HepG2 (cell line): Measurements from ENCODE around the gene RAE1. TPM values are rescaled to one million over a fixed set of nuclear protein-coding genes. Genes with fewer than 3 reads are reported as not detected.

Experiments used
- ARID4A ChIP-seq: sonication (generic); formaldehyde crosslinking; IDR thresholded peaks from 2 replicates; pipeline ENCODE4 v1.5.0; 2020; ENCODE audit warnings: mild to moderate bottlenecking, missing genetic modification reagents, borderline replicate concordance
- BRCA1 ChIP-seq: sonication (generic); formaldehyde crosslinking; IDR thresholded peaks from 2 replicates; pipeline ENCODE4 v1.4.0; 2020; ENCODE audit warnings: missing genetic modification reagents
- CENPT ChIP-seq: sonication (generic); formaldehyde crosslinking; IDR thresholded peaks from 2 replicates; pipeline ENCODE4 v1.8.0; 2022; ENCODE audit warnings: low read depth, mild to moderate bottlenecking, moderate library complexity, missing genetic modification reagents
- GLI4 ChIP-seq: sonication (generic); formaldehyde crosslinking; IDR thresholded peaks from 2 replicates; pipeline ENCODE4 v1.5.1; 2020; ENCODE audit warnings: missing genetic modification reagents, mild to moderate bottlenecking, moderate library complexity, borderline replicate concordance
- MEIS1 ChIP-seq: sonication (generic); formaldehyde crosslinking; IDR thresholded peaks from 2 replicates; pipeline ENCODE4 v1.9.0; 2021; ENCODE audit warnings: mild to moderate bottlenecking, missing genetic modification reagents, moderate library complexity, borderline replicate concordance
- MTERF4 ChIP-seq: sonication (generic); formaldehyde crosslinking; IDR thresholded peaks from 2 replicates; pipeline ENCODE4 v1.8.0; 2023; ENCODE audit warnings: mild to moderate bottlenecking, missing genetic modification reagents
- SOX13 ChIP-seq, 3 experiments: fragments of 450-650 bp in 1 of 3; sonication (generic) in 1 of 3; formaldehyde crosslinking in 1 of 3; IDR thresholded peaks in 2 of 3; conservative IDR thresholded peaks in 1 of 3; 2 replicates each; pipeline versions ENCODE4 v1.5.0 to v1.6.1; 2016 to 2020; ENCODE audit warnings: antibody characterized with exemption in 1 of 3, mild to moderate bottlenecking in 1 of 3, missing compliant biosample characterization in 1 of 3, missing genetic modification reagents in 1 of 3, moderate library complexity in 1 of 3
- THRA ChIP-seq: sonication (generic); formaldehyde crosslinking; IDR thresholded peaks from 2 replicates; pipeline ENCODE4 v1.4.0; 2020; ENCODE audit warnings: missing genetic modification reagents, borderline replicate concordance
- ZBTB20 ChIP-seq: sonication (generic); formaldehyde crosslinking; IDR thresholded peaks from 2 replicates; pipeline ENCODE4 v1.8.1; 2023; ENCODE audit warnings: missing genetic modification reagents, low read depth, mild to moderate bottlenecking, borderline replicate concordance
- ZC3H13 ChIP-seq: sonication (generic); formaldehyde crosslinking; IDR thresholded peaks from 2 replicates; pipeline ENCODE4 v1.8.1; 2023; ENCODE audit warnings: mild to moderate bottlenecking, missing genetic modification reagents, moderate library complexity
- ZKSCAN5 ChIP-seq: sonication (generic); formaldehyde crosslinking; IDR thresholded peaks from 2 replicates; pipeline ENCODE4 v1.5.1; 2020; ENCODE audit warnings: mild to moderate bottlenecking, missing genetic modification reagents
- ZNF33B ChIP-seq: sonication (generic); formaldehyde crosslinking; IDR thresholded peaks from 2 replicates; pipeline ENCODE4 v1.5.1; 2020; ENCODE audit warnings: mild to moderate bottlenecking, missing genetic modification reagents
- ZNF343 ChIP-seq: sonication (generic); formaldehyde crosslinking; IDR thresholded peaks from 2 replicates; pipeline ENCODE4 v1.4.0; 2020; ENCODE audit warnings: mild to moderate bottlenecking, missing genetic modification reagents
- ZNF382 ChIP-seq: sonication (generic); formaldehyde crosslinking; IDR thresholded peaks from 2 replicates; pipeline ENCODE4 v1.5.0; 2020; ENCODE audit warnings: missing genetic modification reagents, mild to moderate bottlenecking, borderline replicate concordance
- ZNF44 ChIP-seq: sonication (generic); formaldehyde crosslinking; IDR thresholded peaks from 2 replicates; pipeline ENCODE4 v1.5.1; 2020; ENCODE audit warnings: mild to moderate bottlenecking, missing genetic modification reagents
- ZNF543 ChIP-seq: sonication (generic); formaldehyde crosslinking; IDR thresholded peaks from 2 replicates; pipeline ENCODE4 v1.4.0; 2020; ENCODE audit warnings: mild to moderate bottlenecking, missing genetic modification reagents
- ZSCAN31 ChIP-seq: sonication (generic); formaldehyde crosslinking; IDR thresholded peaks from 2 replicates; pipeline ENCODE4 v1.5.0; 2020; ENCODE audit warnings: low read depth, mild to moderate bottlenecking, missing genetic modification reagents
- polyA plus RNA-seq, 8 experiments: library from polyadenylated mRNA; depleted of rRNA in 3 of 8; stranded (reverse) in 7 of 8; unstranded in 1 of 8; fragments of >200 nt; fragmentation: Illumina TruSeq in 4 of 8; extraction: Trizol in 4 of 8; gene quantifications; 2 replicates each; pipeline versions ENCODE4 v1.2.1 to v1.2.3, GENCODE V29; 2011 to 2016; ENCODE audit warnings: low read depth in 4 of 8, missing spikeins in 1 of 8, mixed read lengths in 1 of 8; ENCODE audit not compliant: insufficient read depth in 1 of 8
- total RNA-seq, 5 experiments: library from RNA; depleted of rRNA; stranded (reverse); fragments of >200 nt; fragmentation: Illumina TruSeq; extraction: Trizol; gene quantifications; 2 replicates each; pipeline ENCODE4 v1.2.3, GENCODE V29; 2016; ENCODE audit warnings: low read depth in 1 of 5

The RAE1 gene
- total and polyA plus RNA-seq, 2 of the 13 experiments (the other 11 are each of a cell fraction or from before 2014, with no cell fraction given) = 36.1 to 72.9 TPM

GRCh38 chr20:57351042-57351783, at the start of gene RAE1 (continued):
- TF ChIP-seq ARID4A (CRISPR knock-in tag) = peak; percentile 90
- TF ChIP-seq ZNF343 (CRISPR knock-in tag) = peak; percentile 95
- peak; percentile 92 for TF ChIP-seq MTERF4 (CRISPR knock-in tag)
- TF ChIP-seq GLI4 = peak; percentile 62; the same call in 1 of the 2 replicates
- peak; percentile 94; the same call in 1 of the 2 replicates for TF ChIP-seq MEIS1 (CRISPR knock-in tag)
- 0 out of 2 replicates have a peak, but pooled peaks have one; percentile 4 for TF ChIP-seq BRCA1 (CRISPR knock-in tag)
- TF ChIP-seq CENPT = no peak
- no peak for TF ChIP-seq ZNF382 (CRISPR knock-in tag)
- peak; percentile 52; the same call in 1 of the 2 replicates for TF ChIP-seq SOX13 (IDR thresholded peaks at IDR 0.05)
- peak in 1 of 2 experiments; percentile 37; a peak in 1 of 4 replicates for TF ChIP-seq SOX13 (CRISPR knock-in tag; conservative IDR thresholded peaks at IDR 0.05 in 1 of 2, IDR thresholded peaks at IDR 0.05 in 1 of 2)
- peak; percentile 95 for TF ChIP-seq ZC3H13
- TF ChIP-seq ZKSCAN5 (CRISPR knock-in tag) = no peak
- TF ChIP-seq ZNF33B (CRISPR knock-in tag) = 0 out of 2 replicates have a peak, but pooled peaks have one; percentile 83
- peak; percentile 98 for TF ChIP-seq ZNF44 (CRISPR knock-in tag)
- peak; percentile 74; the same call in 1 of the 2 replicates for TF ChIP-seq ZSCAN31 (CRISPR knock-in tag)
- peak; percentile 53; the same call in 1 of the 2 replicates for TF ChIP-seq ZBTB20
- TF ChIP-seq ZNF543 (CRISPR knock-in tag) = peak; percentile 88
- TF ChIP-seq THRA (CRISPR knock-in tag) = no peak; the same call in 1 of the 2 replicates
